CD4-positive, alpha-beta T cell treated with Interleukin-17A for 1 hour (primary cell): ENCODE data around the gene ANKRD11.
A peak's percentile ranks its signal among the peaks of the same experiment; 100 is the strongest.

ENCODE experiments used
- DNase-seq: peaks from one replicate; pipeline ENCODE4 v3.0.0-alpha.2; 2020

Gene ANKRD11

GRCh38 chr16:89323120-89323960 lies 167.0 kb downstream of the ANKRD11 start:
- no peak for DNase-seq

GRCh38 chr16:89322321-89323119 lies 167.8 kb downstream of the ANKRD11 start:
- no peak for DNase-seq

- DNase-seq = no peak
Measured at GRCh38 chr16:89320782-89321501, 169.4 kb downstream of the ANKRD11 start.

GRCh38 chr16:89319886-89320781 lies 170.2 kb downstream of the ANKRD11 start:
- no peak for DNase-seq

GRCh38 chr16:89319631-89319885 lies 170.8 kb downstream of the ANKRD11 start:
- no peak for DNase-seq

GRCh38 chr16:89318871-89319630 lies 171.3 kb downstream of the ANKRD11 start:
- DNase-seq = no peak

- no peak for DNase-seq
Measured at GRCh38 chr16:89318430-89318758, 172.0 kb downstream of the ANKRD11 start.

- no peak for DNase-seq
Measured at GRCh38 chr16:89317729-89318429, 172.5 kb downstream of the ANKRD11 start.

- DNase-seq = no peak
Measured at GRCh38 chr16:89317101-89317671, 173.2 kb downstream of the ANKRD11 start.

- no peak for DNase-seq
Measured at GRCh38 chr16:89316701-89317100, 173.7 kb downstream of the ANKRD11 start.

- peak; percentile 82 for DNase-seq
Measured at GRCh38 chr16:89315791-89316581, 174.4 kb downstream of the ANKRD11 start.

GRCh38 chr16:89315271-89315670 lies 175.1 kb downstream of the ANKRD11 start:
- no peak for DNase-seq

- no peak for DNase-seq
Measured at GRCh38 chr16:89314854-89315253, 175.5 kb downstream of the ANKRD11 start.

GRCh38 chr16:89314357-89314756 lies 176.0 kb downstream of the ANKRD11 start:
- DNase-seq = peak; percentile 49

- no peak for DNase-seq
Measured at GRCh38 chr16:89313583-89313982, 176.8 kb downstream of the ANKRD11 start.

GRCh38 chr16:89312598-89313299 lies 177.6 kb downstream of the ANKRD11 start:
- DNase-seq = no peak

GRCh38 chr16:89312194-89312593 lies 178.2 kb downstream of the ANKRD11 start:
- no peak for DNase-seq

- DNase-seq = no peak
Measured at GRCh38 chr16:89311636-89312035, 178.7 kb downstream of the ANKRD11 start.

- DNase-seq = no peak
Measured at GRCh38 chr16:89309438-89310122, 180.8 kb downstream of the ANKRD11 start.
